ENCODE measurements around the gene IDUA. TPM values are rescaled to one million over a fixed set of nuclear protein-coding genes. Genes with fewer than 3 reads are reported as not detected.

IDUA gene
- total RNA-seq, 1 donor, result 21.7 TPM

- DNase-seq (ENCODE audit: low read depth), result no peak
- TF ChIP-seq CTCF (IDR thresholded peaks at IDR 0.05; ENCODE audit: insufficient read depth, low read length), result no peak
These were observed 29.6 kb upstream of the IDUA start for GRCh38 chr4:957231-957580.

GRCh38 chr4:957581-958313 lies 29.1 kb upstream of the IDUA start:
- TF ChIP-seq CTCF (IDR thresholded peaks at IDR 0.05; ENCODE audit: insufficient read depth, low read length), result no peak
- no peak for DNase-seq (ENCODE audit: low read depth)

More at GRCh38 chr4:957231-957580, 29.6 kb upstream of the IDUA start:
- H3K4me3 ChIP-seq (ENCODE audit: low read depth, low read length), result no peak overlapping the region

GRCh38 chr4:958314-958665 lies 28.6 kb upstream of the IDUA start:
- no peak overlapping the region for H3K4me3 ChIP-seq (ENCODE audit: low read depth, low read length)
- no peak for TF ChIP-seq CTCF (IDR thresholded peaks at IDR 0.05; ENCODE audit: insufficient read depth, low read length)
- no peak for DNase-seq (ENCODE audit: low read depth)

More at GRCh38 chr4:957581-958313, 29.1 kb upstream of the IDUA start:
- H3K4me3 ChIP-seq (ENCODE audit: low read depth, low read length), result no peak overlapping the region

GRCh38 chr4:958696-959337 lies 28.0 kb upstream of the IDUA start:
- DNase-seq (ENCODE audit: low read depth), result no peak
- TF ChIP-seq CTCF (IDR thresholded peaks at IDR 0.05; ENCODE audit: insufficient read depth, low read length), result no peak
- H3K4me3 ChIP-seq (ENCODE audit: low read depth, low read length), result no peak overlapping the region

- no peak for TF ChIP-seq CTCF (IDR thresholded peaks at IDR 0.05; ENCODE audit: insufficient read depth, low read length)
- H3K4me3 ChIP-seq (ENCODE audit: low read depth, low read length), result no peak overlapping the region
- DNase-seq (ENCODE audit: low read depth), result no peak
These were observed 27.3 kb upstream of the IDUA start for GRCh38 chr4:959338-960139.

- no peak for DNase-seq (ENCODE audit: low read depth)
- H3K4me3 ChIP-seq (ENCODE audit: low read depth, low read length), result no peak overlapping the region
- TF ChIP-seq CTCF (IDR thresholded peaks at IDR 0.05; ENCODE audit: insufficient read depth, low read length), result no peak
These were observed 26.7 kb upstream of the IDUA start for GRCh38 chr4:960140-960635.

Data from fibroblast of the aortic adventitia (primary cell).